Measurements from ENCODE around the gene CBX1.
A peak's percentile ranks its signal among the peaks of the same experiment; 100 is the strongest.

Gene CBX1

GRCh38 chr17:48055531-48056245, 45.6 kb downstream of the CBX1 start:
- FAIRE-seq (peak; percentile 94), DNase-seq (ENCODE audit: extremely low spot score, insufficient read length, low read depth) (no peak)

- DNase-seq (ENCODE audit: extremely low spot score, insufficient read length, low read depth), result no peak
- FAIRE-seq, result no peak
Observed at GRCh38 chr17:48054238-48055185, 46.8 kb downstream of the CBX1 start.

- DNase-seq (ENCODE audit: extremely low spot score, insufficient read length, low read depth), result no peak
- no peak for FAIRE-seq
Observed at GRCh38 chr17:48053758-48054237, 47.5 kb downstream of the CBX1 start.

DNA sequence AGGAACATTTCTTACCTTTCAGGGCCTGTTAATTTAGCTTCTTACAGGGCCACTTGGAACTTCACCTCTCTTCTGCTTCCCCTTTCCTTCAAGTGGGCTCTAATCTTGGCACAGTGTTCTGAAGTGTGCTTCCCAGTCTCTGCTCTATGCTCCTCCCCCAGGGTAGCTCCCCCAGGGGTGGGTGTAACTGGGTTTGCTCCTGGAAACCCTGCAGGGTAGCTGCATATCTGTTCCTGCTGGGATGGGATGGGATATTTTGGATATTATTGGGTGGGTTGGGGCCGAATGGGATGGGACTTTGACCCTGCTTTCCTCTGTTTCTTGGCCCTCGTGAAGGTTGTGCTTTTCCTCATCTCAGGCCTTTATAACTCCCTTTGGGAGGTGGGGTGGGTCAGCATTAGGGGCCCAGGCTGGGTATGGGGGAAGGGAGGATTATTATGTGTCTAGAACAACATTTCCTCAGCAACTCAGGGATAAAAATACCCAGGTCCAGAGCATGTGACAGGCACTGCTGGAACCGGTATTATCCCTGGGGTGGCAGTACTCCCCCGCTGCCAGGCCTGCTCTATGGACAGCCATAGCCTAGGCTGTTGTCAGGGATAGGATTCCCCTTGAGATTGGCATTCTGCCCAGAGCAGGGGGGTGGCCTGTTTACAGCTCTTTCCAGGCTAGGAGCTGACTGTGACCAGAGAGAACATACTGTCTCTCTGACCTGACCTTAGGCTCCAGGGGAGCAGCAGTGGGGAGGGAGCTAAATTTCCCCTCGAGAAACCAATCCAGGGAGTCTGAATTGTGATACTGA, 48.1 kb downstream of the CBX1 start:
- FAIRE-seq (no peak), DNase-seq (ENCODE audit: extremely low spot score, insufficient read length, low read depth) (no peak)

GRCh38 chr17:48051706-48052486, 49.4 kb downstream of the CBX1 start:
- DNase-seq (ENCODE audit: extremely low spot score, insufficient read length, low read depth) (no peak), FAIRE-seq (no peak)

GRCh38 chr17:48051283-48051682, 50.0 kb downstream of the CBX1 start:
- FAIRE-seq, result no peak
- DNase-seq (ENCODE audit: extremely low spot score, insufficient read length, low read depth), result no peak

GRCh38 chr17:48048384-48049126, 52.7 kb downstream of the CBX1 start:
- DNase-seq (ENCODE audit: extremely low spot score, insufficient read length, low read depth) (no peak), FAIRE-seq (peak; percentile 73)

DNA sequence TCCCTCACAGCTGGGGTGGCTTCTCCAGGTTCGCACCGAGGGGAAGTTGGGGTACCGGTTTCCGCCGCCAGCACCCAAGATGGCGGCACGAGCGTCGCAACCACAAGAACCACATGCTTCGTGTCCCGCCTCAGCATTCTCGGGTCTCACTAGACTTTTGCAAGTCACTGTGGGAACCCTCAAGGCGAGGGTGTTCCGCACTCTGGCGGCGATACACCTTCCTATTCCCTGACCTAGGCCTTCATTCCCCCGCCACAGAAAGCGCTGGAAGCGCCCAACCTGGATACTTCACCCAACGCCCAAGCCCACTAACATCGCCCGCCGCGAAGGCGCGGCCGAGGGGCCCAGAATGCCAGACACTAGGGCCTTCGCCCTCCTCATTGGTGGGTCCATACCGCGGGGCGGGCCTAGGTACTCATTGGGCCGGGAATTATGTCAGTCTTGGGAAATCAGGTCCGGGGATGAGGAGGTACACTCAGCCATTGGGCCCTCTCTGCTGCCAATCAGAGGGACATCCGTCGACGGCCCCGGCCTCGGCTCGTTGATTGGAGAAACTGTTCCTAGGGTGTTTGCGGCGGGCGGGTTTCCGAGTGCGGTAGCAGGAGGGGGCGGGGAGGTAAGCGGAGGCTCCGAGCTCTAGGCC, 53.4 kb downstream of the CBX1 start, which contains the start of gene NFE2L1:
Gene NFE2L1, plus strand, starts transcription at position 619 of the 643 bp plus-strand sequence. CDS start 2,760 bp downstream, outside the sequence.
- FAIRE-seq, result peak; percentile 93

DNA sequence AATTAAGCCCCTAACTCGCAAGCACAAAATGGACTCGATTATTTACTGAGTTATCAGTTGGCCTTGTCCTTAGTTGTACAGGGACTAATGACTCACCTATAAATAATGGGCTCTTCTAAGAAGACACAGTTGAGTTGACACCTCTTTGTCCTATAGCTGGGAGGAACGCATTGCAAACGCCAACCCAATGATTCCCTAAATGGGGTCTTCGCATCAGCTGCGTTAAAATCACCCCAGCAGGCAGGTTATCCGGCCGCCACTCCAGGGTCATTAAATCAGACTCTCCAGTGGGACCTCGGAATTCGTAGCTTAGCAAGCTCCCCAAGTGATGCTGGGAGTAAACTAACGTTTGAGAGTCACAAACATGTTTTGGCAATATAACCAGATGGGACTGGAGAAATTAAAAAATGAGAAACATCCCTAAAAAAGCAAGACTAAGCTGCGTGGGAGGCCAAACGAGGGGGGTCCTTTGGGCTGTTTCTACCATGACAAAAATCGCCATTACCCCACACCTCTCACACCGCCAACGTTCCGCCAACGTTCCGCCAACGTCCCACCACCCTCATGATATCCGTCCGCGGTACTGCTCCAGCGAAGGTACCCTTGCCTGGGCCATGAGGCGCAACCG, 54.1 kb downstream of the CBX1 start:
- no peak for DNase-seq (ENCODE audit: extremely low spot score, insufficient read length, low read depth)

More for the DNA sequence above, 53.4 kb downstream of the CBX1 start, which contains the start of gene NFE2L1:
- DNase-seq (ENCODE audit: extremely low spot score, insufficient read length, low read depth), result peak; percentile 85

GRCh38 chr17:48046296-48046695, 55.0 kb downstream of the CBX1 start:
- no peak for FAIRE-seq
- no peak for DNase-seq (ENCODE audit: extremely low spot score, insufficient read length, low read depth)

More for the DNA sequence above, 54.1 kb downstream of the CBX1 start:
- FAIRE-seq, result no peak

- DNase-seq (ENCODE audit: extremely low spot score, insufficient read length, low read depth), result no peak
Observed at GRCh38 chr17:48045316-48046001, 55.8 kb downstream of the CBX1 start.

DNA sequence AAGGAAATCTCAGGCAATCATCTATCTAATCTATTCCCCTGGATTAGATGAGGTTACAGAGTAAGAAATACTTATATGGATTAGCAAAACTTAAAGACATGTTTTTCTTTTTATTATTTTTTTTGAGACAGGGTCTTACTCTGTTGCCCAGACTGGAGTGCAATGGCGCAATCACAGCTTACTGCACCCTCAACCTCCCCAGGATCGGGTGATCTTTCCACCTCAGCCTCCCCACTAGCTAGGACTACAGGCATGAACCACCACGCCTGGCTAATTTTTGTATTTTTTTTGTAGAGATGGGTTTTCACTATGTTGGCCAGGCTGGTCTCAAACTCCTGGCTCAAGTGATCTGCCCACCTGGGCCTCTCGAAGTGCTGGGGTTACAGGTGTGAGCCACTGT, 56.4 kb downstream of the CBX1 start:
- no peak for FAIRE-seq
- no peak for DNase-seq (ENCODE audit: extremely low spot score, insufficient read length, low read depth)

More at GRCh38 chr17:48045316-48046001, 55.8 kb downstream of the CBX1 start:
- no peak for FAIRE-seq

GRCh38 chr17:48043176-48043575, 58.1 kb downstream of the CBX1 start:
- FAIRE-seq, result no peak
- no peak for DNase-seq (ENCODE audit: extremely low spot score, insufficient read length, low read depth)

- DNase-seq (ENCODE audit: extremely low spot score, insufficient read length, low read depth), result no peak
Observed at GRCh38 chr17:48038687-48039086, 62.6 kb downstream of the CBX1 start.

DNA sequence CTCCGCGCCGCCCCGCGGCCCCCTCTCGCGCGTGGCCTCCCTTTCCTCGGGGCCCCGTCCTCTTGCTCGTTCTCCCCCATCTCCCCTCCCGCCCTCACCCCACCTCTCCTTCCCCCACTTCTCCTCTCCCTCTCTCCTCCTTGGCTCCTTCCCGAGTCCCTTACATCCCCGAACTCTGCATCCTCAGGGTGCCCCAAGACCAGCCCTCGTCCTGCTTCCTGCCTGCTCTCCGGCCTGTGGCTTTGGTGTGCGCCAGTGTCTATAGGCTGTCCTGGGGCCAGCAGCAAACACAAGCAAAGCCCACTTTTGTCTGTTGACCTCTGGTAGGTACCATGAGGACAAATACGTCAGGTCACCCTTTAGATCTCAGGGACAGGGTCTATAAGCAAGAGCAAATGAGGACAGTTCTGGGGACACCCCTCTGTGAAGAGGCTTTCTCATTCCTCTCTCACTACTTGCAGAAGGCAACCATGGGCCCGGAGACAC, 63.4 kb downstream of the CBX1 start:
- DNase-seq (ENCODE audit: extremely low spot score, insufficient read length, low read depth) (no peak), FAIRE-seq (no peak)

More at GRCh38 chr17:48038687-48039086, 62.6 kb downstream of the CBX1 start:
- no peak for FAIRE-seq

GRCh38 chr17:48037036-48037837, 64.0 kb downstream of the CBX1 start, which contains the start of gene COPZ2:
Gene COPZ2, minus strand, starts transcription at chr17:48037797. Its CDS starts 20 bp downstream, at chr17:48037777.
- FAIRE-seq (no peak), DNase-seq (ENCODE audit: extremely low spot score, insufficient read length, low read depth) (no peak)
